ENCODE measurements around the gene MACROH2A2. TPM values are rescaled to one million over a fixed set of nuclear protein-coding genes. Genes with fewer than 3 reads are reported as not detected.

MACROH2A2 gene
- total and polyA plus RNA-seq, 2 donors (not counting 1 experiment from before 2014, with no cell fraction given) = not detected

DNA sequence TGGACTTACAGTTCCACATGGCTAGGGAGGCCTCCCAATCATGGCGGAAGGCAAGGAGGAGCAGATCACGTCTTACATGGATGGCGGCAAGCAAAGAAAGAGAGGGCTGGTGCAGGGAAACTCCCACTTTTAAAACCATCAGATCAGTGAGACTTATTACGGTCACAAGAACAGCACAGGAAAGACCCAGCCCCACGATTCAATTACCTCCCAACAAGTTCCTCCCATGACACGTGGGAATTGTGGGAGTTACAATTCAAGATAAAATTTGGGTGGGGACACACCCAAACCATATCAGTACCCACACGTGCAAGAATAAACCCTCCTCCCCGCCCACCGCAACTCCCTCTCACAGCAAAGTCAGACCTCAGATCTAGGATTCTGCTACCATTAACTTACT lies 84.5 kb downstream of the MACROH2A2 start:
- intact Hi-C loops (cut with micrococcal nuclease) = no loop called here
- Histone ChIP-seq H3K4me2 (replicated peaks; ENCODE audit: low read depth, low read length, poor library complexity, severe bottlenecking) (no peak overlapping the region), H3K9ac (ENCODE audit: low read length) (no peak overlapping the region), H3K79me2 (ENCODE audit: control insufficient read depth, insufficient read depth, low read length) (peaks cover 8% of the 10 kb centered on the region), H3K36me3 (replicated peaks in 1 of 2; ENCODE audit: control extremely low read depth in 1 of 2, control insufficient read depth in 1 of 2, extremely low read depth in 1 of 2, insufficient read depth in 2 of 2, low read length in 1 of 2) (peaks cover 0 to 2% of the 10 kb centered on the region in 2 experiments), H3K27me3 (replicated peaks in 1 of 4; ENCODE audit: control extremely low read depth in 1 of 4, control insufficient read depth in 3 of 4, insufficient read depth in 4 of 4, low read length in 3 of 4) (peaks cover 0 to 7% (median 0%) of the 10 kb centered on the region in 4 experiments), H4K20me1 (ENCODE audit: control insufficient read depth, insufficient read depth, low read length, poor library complexity, severe bottlenecking) (peaks cover 26% of the 10 kb centered on the region), H3K4me3 (ENCODE audit: control extremely low read depth in 1 of 5, extremely low read depth in 1 of 5, insufficient read depth in 1 of 5, low read depth in 2 of 5, low read length in 4 of 5) (no peak overlapping the region), H2AFZ (ENCODE audit: insufficient read depth, low read depth, low read length, poor library complexity, severe bottlenecking) (no peak overlapping the region), H3K4me1 (ENCODE audit: control insufficient read depth in 2 of 2, insufficient read depth in 2 of 2, low read length in 2 of 2) (peaks cover 7% of the 10 kb centered on the region in 2 donors), H3K9me3 (ENCODE audit: control extremely low read depth in 1 of 3, control insufficient read depth in 2 of 3, insufficient read depth in 1 of 3, low read length in 2 of 3) (no peaks in the 10 kb centered on the region), H3K27ac (ENCODE audit: low read length in 2 of 2) (no peak overlapping the region)
- Mint-ChIP-seq H3K4me3 (no peak overlapping the region), H3K9me3 (ENCODE audit: insufficient read depth) (no peaks in the 10 kb centered on the region), H3K27me3 (no peaks in the 10 kb centered on the region), H3K27ac (no peak overlapping the region), H3K4me1 (peaks cover 16% of the 10 kb centered on the region)
- 90% methylated on average over 5 of the region's 9 CpGs for WGBS (ENCODE audit: insufficient coverage)
- DNase-seq (no peak), ATAC-seq (ENCODE audit: low read depth) (no peak)
- ChIA-PET CTCF (interaction anchor here (2.6 to 4.1 kb wide), 2 partner anchors 10 to 21 kb away, joined by 13 to 22 read pairs; partner anchors contain the start of gene TYSND1), POLR2A (no interaction called here)
- no peak for TF ChIP-seq EZH2 (IDR thresholded peaks at IDR 0.05; ENCODE audit: borderline replicate concordance, insufficient read depth, low read depth, low read length, poor library complexity, severe bottlenecking)
- no peak for TF ChIP-seq CTCF (IDR thresholded peaks at IDR 0.05)

GRCh38 chr10:70137927-70138883 lies 85.6 kb downstream of the MACROH2A2 start:
- intact Hi-C loops (cut with micrococcal nuclease) = no loop called here
- Histone ChIP-seq H3K9ac (ENCODE audit: low read length) (no peak overlapping the region), H3K9me3 (ENCODE audit: control extremely low read depth in 1 of 3, control insufficient read depth in 2 of 3, insufficient read depth in 1 of 3, low read length in 2 of 3) (no peaks in the 10 kb centered on the region), H3K27ac (ENCODE audit: low read length in 2 of 2) (no peak overlapping the region), H3K4me1 (ENCODE audit: control insufficient read depth in 2 of 2, insufficient read depth in 2 of 2, low read length in 2 of 2) (no peaks in the 10 kb centered on the region), H3K4me2 (replicated peaks; ENCODE audit: low read depth, low read length, poor library complexity, severe bottlenecking) (no peak overlapping the region), H2AFZ (ENCODE audit: insufficient read depth, low read depth, low read length, poor library complexity, severe bottlenecking) (no peak overlapping the region), H4K20me1 (ENCODE audit: control insufficient read depth, insufficient read depth, low read length, poor library complexity, severe bottlenecking) (peaks cover 32% of the 10 kb centered on the region), H3K4me3 (ENCODE audit: control extremely low read depth in 1 of 5, extremely low read depth in 1 of 5, insufficient read depth in 1 of 5, low read depth in 2 of 5, low read length in 4 of 5) (no peak overlapping the region), H3K27me3 (replicated peaks in 1 of 4; ENCODE audit: control extremely low read depth in 1 of 4, control insufficient read depth in 3 of 4, insufficient read depth in 4 of 4, low read length in 3 of 4) (no peaks in the 10 kb centered on the region), H3K79me2 (ENCODE audit: control insufficient read depth, insufficient read depth, low read length) (peaks cover 15% of the 10 kb centered on the region), H3K36me3 (replicated peaks in 1 of 2; ENCODE audit: control extremely low read depth in 1 of 2, control insufficient read depth in 1 of 2, extremely low read depth in 1 of 2, insufficient read depth in 2 of 2, low read length in 1 of 2) (peaks cover 0 to 4% of the 10 kb centered on the region in 2 experiments)
- no peak for TF ChIP-seq CTCF (IDR thresholded peaks at IDR 0.05)
- no peak for TF ChIP-seq EZH2 (IDR thresholded peaks at IDR 0.05; ENCODE audit: borderline replicate concordance, insufficient read depth, low read depth, low read length, poor library complexity, severe bottlenecking)
- DNase-seq (no peak), ATAC-seq (ENCODE audit: low read depth) (no peak)
- Mint-ChIP-seq H3K4me3 (no peak overlapping the region), H3K27ac (no peak overlapping the region), H3K27me3 (no peaks in the 10 kb centered on the region), H3K9me3 (ENCODE audit: insufficient read depth) (no peaks in the 10 kb centered on the region), H3K4me1 (peaks cover 12% of the 10 kb centered on the region)
- ChIA-PET POLR2A (no interaction called here), CTCF (interaction anchor here (4.1 kb wide), 1 partner anchor 8 kb away, joined by 22 read pairs; the partner anchor contains the start of gene TYSND1)
- 96% methylated on average over 12 of the region's 14 CpGs for WGBS (ENCODE audit: insufficient coverage)
